Suppressor macrophage (primary cell): ENCODE data around the gene TBC1D5.
"Not testable (repeated sequence)": the region's sequence is repeated elsewhere in the genome, so short reads cannot be mapped to it uniquely, and the experiment has no call there.

Experiments used
- DNase-seq, 4 experiments: peaks; one replicate each; pipeline ENCODE4 v3.0.0-alpha.2; 2020 to 2022

TBC1D5 gene

GRCh38 chr3:17645074-17645698 is 97.2 kb downstream of the TBC1D5 start:
- peak; percentile 76 to 91 (median 80) for DNase-seq

GRCh38 chr3:17643691-17644090 is 98.7 kb downstream of the TBC1D5 start:
- DNase-seq, result no peak

- no peak for DNase-seq
Measured at GRCh38 chr3:17642474-17642873, 100.0 kb downstream of the TBC1D5 start.

GRCh38 chr3:17640466-17640865 is 102.0 kb downstream of the TBC1D5 start:
- peak in 1 of 4 experiments; percentile 21 for DNase-seq

- peak in 3 of 4 experiments; percentile 13 to 48 (median 46) for DNase-seq
Measured at GRCh38 chr3:17639765-17640164, 102.7 kb downstream of the TBC1D5 start.

GRCh38 chr3:17639257-17639656 is 103.2 kb downstream of the TBC1D5 start:
- no peak for DNase-seq

GRCh38 chr3:17638356-17638755 is 104.1 kb downstream of the TBC1D5 start:
- peak in 2 of 4 experiments; percentile 53 to 66 for DNase-seq

- not testable (repeated sequence) for DNase-seq
Measured at GRCh38 chr3:17635675-17636074, 106.8 kb downstream of the TBC1D5 start.

- no peak for DNase-seq
Measured at GRCh38 chr3:17634964-17635363, 107.5 kb downstream of the TBC1D5 start.

GRCh38 chr3:17634201-17634600 is 108.2 kb downstream of the TBC1D5 start:
- DNase-seq, result no peak

- peak; percentile 49 to 65 (median 60) for DNase-seq
Measured at GRCh38 chr3:17632401-17633100, 109.9 kb downstream of the TBC1D5 start.

- DNase-seq, result no peak
Measured at GRCh38 chr3:17631609-17632008, 110.8 kb downstream of the TBC1D5 start.

- no peak for DNase-seq
Measured at GRCh38 chr3:17629400-17629799, 113.0 kb downstream of the TBC1D5 start.

- DNase-seq, result peak in 3 of 4 experiments; percentile 27 to 73 (median 71)
Measured at GRCh38 chr3:17626395-17626794, 116.0 kb downstream of the TBC1D5 start.

GRCh38 chr3:17625133-17625532 is 117.3 kb downstream of the TBC1D5 start:
- DNase-seq, result no peak

GRCh38 chr3:17623464-17623863 is 119.0 kb downstream of the TBC1D5 start:
- no peak for DNase-seq

- DNase-seq, result no peak
Measured at GRCh38 chr3:17619968-17620367, 122.5 kb downstream of the TBC1D5 start.

- not testable (repeated sequence) for DNase-seq
Measured at GRCh38 chr3:17613017-17613416, 129.4 kb downstream of the TBC1D5 start.

GRCh38 chr3:17607905-17608304 is 134.5 kb downstream of the TBC1D5 start:
- no peak for DNase-seq

- DNase-seq, result no peak
Measured at GRCh38 chr3:17605934-17606333, 136.5 kb downstream of the TBC1D5 start.

GRCh38 chr3:17605032-17605431 is 137.4 kb downstream of the TBC1D5 start:
- peak in 2 of 4 experiments; percentile 6 to 7 for DNase-seq

- no peak for DNase-seq
Measured at GRCh38 chr3:17602126-17602525, 140.3 kb downstream of the TBC1D5 start.

GRCh38 chr3:17592956-17593355 is 149.5 kb downstream of the TBC1D5 start:
- peak; percentile 14 to 48 (median 36) for DNase-seq

GRCh38 chr3:17590465-17590864 is 152.0 kb downstream of the TBC1D5 start:
- DNase-seq, result no peak
